Prostate gland (tissue), 2 donors: ENCODE measurements around the gene PRR12.

Experiments
- CTCF ChIP-seq, 4 experiments: fragments of 200-600 bp in 2 of 4; fragments of 450-650 bp in 2 of 4; sonication (generic) in 2 of 4; IDR thresholded peaks; 1 replicate in 3 of 4; 2 replicates in 1 of 4; pipeline ENCODE4 v1.5.1; 2016 to 2019; ENCODE audit warnings: antibody characterized with exemption in 4 of 4, mild to moderate bottlenecking in 2 of 4, moderate library complexity in 2 of 4
- POLR2A ChIP-seq: fragments of 450-650 bp; IDR thresholded peaks from one replicate; pipeline ENCODE4 v1.6.1; 2016; ENCODE audit warnings: antibody characterized with exemption, mild to moderate bottlenecking

GRCh38 chr19:49657493-49658138, 66.6 kb downstream of the PRR12 start:
- TF ChIP-seq CTCF (IDR thresholded peaks at IDR 0.05) (no peak), POLR2A (no peak)
